HG03064 (cell line): Measurements from ENCODE around the gene SBF2.

Source experiments
- ATAC-seq: cut with Tn5 transposase; IDR thresholded peaks from one replicate; pipeline ENCODE4 v1.9.1; 2021; ENCODE audit warnings: low read depth; ENCODE audit not compliant: unreplicated experiment

The SBF2 gene

GRCh38 chr11:10293423-10294289, at the start of gene SBF2:
Gene SBF2 (minus strand): TSS chr11:10294219. CDS start chr11:10294069, 150 bp downstream.
- no peak for ATAC-seq

DNA sequence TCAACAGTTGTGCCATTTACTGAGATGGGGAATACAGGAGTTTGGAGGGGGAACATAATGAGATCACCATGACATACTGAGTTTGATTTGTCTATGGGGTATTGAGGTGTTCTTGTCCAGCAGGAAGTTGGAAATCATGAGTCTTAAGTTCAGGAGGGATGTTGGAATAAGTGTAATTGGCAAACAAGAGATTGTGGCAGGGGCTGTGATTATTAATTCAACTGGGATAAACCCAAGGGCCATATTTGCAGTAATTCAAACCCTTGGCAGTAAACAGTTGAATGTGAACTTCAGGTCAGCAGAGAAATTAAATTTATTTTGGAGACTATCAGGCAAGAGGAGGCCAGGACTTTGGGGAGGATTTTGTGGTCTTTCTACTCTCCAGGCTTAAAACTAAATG, 44.3 kb upstream of the SBF2 start:
- ATAC-seq, result no peak

DNA sequence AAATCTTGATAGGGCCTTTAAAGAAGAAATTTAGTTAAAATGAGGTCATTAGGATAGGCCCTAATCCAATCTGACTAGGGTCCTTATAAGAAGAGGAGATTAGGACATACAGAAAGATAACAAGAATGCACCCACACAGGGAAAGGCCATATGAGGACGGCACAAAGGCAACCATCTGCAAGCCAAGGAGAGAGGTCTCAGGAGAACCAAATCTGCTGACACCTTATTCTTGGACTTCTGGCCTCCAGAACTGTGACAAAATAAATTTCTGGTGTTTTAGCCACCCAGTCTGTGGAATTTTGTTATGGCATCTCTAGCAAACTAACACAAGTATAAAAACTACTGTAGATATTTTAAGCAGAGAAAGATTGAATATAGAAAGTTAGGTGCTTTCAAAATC, 39.5 kb upstream of the SBF2 start:
- ATAC-seq, result no peak

GRCh38 chr11:10331548-10332289, 37.7 kb upstream of the SBF2 start:
- no peak for ATAC-seq

- no peak for ATAC-seq
These were observed 35.9 kb upstream of the SBF2 start for GRCh38 chr11:10329935-10330334.

GRCh38 chr11:10329356-10329755, 35.3 kb upstream of the SBF2 start:
- no peak for ATAC-seq

DNA sequence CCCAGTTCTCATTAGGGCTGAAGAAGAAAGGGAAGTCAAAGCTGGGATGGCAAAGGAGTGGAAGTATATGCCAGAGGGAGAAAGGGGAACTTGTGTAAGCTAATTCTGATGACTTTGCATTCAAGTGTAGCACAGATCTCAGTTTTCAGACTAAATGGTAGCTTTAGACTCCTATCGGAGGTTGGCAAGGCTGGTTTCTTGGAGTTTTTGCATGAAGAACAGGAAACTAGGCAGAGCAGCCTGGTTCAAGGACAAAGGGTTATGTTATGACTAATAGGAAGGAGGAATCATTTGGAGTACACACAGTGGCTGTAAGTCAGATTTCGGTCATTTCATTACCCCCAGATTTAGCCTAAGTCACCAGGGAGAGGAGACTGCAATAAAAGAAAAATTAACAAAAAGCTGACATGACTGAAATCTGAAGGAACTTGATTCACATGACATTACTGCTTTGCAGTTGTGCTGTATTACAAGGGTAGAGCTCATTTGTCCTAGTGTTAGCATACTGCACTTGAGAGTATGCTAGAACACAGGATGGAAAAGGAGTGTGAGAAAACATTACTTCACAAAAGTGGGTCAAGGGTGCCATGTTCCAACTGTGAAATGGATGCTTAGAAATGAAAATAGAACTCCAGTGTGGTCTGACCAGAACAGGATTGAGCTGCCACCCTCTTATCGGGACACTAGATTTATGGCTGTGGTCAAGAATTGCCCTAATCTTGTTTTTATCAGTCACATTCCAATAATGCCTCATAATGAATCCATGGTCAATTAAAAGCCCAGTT, 34.5 kb upstream of the SBF2 start:
- ATAC-seq, result no peak

DNA sequence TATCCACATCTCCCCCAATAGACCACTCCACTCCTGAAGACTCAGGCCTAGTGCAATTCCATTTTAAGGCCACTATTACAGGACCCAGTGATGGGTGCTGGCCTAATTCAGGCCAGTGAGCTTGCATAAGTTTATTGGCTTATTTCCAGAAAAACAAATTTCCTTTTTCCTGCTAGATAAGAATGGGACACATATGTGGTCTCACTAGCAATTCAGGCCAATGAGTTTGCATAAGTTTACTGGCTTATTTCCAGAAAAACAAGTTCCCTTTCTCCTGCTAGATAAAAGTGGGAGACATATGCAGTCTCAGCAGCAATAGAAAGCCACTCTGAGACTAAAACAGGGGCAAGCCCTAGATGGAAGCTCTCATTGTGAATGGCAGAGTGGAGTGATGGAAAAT, 33.2 kb upstream of the SBF2 start:
- no peak for ATAC-seq

- ATAC-seq, result no peak
These were observed 32.3 kb upstream of the SBF2 start for GRCh38 chr11:10326012-10326964.

GRCh38 chr11:10325277-10326011, 31.4 kb upstream of the SBF2 start:
- no peak for ATAC-seq

GRCh38 chr11:10324474-10324873, 30.5 kb upstream of the SBF2 start:
- no peak for ATAC-seq

DNA sequence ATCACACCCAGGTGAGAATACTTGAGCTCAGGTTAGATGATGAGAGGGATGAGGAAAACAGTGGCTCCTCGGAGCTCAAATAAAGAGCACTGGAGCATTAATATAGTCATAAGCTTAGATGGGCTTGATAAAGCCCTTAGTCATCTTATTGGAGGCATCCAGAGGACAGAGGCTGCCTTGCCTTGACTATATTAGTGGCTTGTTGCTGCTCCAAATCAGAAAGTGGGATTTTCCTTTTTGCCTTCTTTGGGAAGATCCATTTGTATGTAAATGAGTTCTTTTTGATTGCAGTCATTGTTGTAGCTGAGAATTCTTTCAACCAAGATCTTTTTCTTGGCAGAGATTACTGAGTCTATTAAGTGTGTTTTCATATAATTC, 29.8 kb upstream of the SBF2 start:
- ATAC-seq, result no peak

- no peak for ATAC-seq
These were observed 29.1 kb upstream of the SBF2 start for GRCh38 chr11:10322830-10323792.

DNA sequence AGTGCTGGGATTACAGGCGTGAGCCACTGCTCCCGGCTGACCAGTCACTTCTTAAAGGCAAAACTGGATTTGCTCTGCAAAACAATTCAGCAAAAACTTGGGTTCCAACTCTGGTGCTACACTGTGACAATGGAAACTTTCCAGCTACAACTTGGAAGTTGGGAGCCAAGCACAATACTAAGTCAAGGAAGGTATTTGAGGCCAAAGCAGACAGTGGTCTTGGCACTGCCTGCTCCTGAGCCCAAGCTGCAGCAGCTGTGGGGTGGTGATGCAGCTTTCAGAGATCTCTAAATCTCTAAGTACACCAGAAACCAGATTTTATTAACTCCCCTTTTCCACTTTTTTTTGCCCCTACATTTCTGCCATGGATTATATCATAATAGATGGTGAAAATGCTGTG, 28.4 kb upstream of the SBF2 start:
- no peak for ATAC-seq

- ATAC-seq, result no peak
These were observed 26.9 kb upstream of the SBF2 start for GRCh38 chr11:10320736-10321465.

DNA sequence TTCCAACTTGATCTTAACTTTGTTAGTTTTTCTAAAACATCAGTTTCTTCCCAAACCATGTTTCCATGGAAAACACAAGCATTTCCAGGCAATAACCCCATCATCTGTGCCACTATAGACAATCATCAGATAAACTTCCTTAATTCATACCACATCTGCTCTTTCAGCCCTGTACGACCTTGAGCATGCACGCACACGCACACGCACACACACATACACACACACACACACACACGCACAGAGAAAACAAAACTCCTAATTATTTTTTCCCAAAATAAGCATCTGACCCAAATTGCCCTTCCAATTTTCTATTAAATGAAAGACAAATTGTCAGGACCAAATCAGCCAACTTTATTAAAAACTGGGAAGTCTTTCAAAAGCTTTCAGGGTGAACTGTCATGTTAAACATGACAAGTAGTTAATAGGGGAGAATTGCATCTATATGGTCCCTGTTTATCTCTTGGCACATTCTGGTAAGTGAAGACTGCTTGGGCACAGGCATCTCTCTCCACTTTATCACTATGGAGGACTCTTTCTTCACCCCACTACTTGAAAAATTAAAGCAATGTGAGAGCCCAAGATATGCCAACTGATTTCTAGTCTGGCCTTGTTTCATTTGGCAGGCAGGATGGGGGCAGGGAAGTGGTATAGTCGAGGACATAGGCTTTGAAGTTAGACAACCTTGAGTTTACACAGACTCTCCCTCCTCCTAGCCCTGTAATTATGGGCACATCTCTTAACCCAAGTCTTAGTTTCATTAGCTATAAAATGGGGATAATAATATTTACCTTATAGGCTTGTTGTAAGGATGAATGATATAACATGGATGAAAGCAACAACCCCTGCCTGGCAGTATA, 25.9 kb upstream of the SBF2 start:
- ATAC-seq, result no peak

GRCh38 chr11:10318527-10318802, 24.4 kb upstream of the SBF2 start:
- ATAC-seq, result no peak
